ENCODE data around the gene DNAJA3.
"Not testable (repeated sequence)": the region's sequence is repeated elsewhere in the genome, so short reads cannot be mapped to it uniquely, and the experiment has no call there.

DNAJA3 gene

GRCh38 chr16:4386951-4387565 lies 38.6 kb upstream of the DNAJA3 start:
- no peak for DNase-seq (ENCODE audit: extremely low spot score, insufficient read length, low read depth)
- no peak for FAIRE-seq

GRCh38 chr16:4387781-4388180 lies 37.9 kb upstream of the DNAJA3 start:
- no peak for DNase-seq (ENCODE audit: extremely low spot score, insufficient read length, low read depth)

GRCh38 chr16:4388271-4389021 lies 37.2 kb upstream of the DNAJA3 start:
- FAIRE-seq: no peak
- DNase-seq (ENCODE audit: extremely low spot score, insufficient read length, low read depth): no peak

More at GRCh38 chr16:4387781-4388180, 37.9 kb upstream of the DNAJA3 start:
- FAIRE-seq: no peak

GRCh38 chr16:4389051-4389955 lies 36.4 kb upstream of the DNAJA3 start:
- FAIRE-seq: no peak
- DNase-seq (ENCODE audit: extremely low spot score, insufficient read length, low read depth): no peak

GRCh38 chr16:4390266-4391260 lies 35.1 kb upstream of the DNAJA3 start:
- FAIRE-seq (no peak), DNase-seq (ENCODE audit: extremely low spot score, insufficient read length, low read depth) (no peak)

- FAIRE-seq (no peak), DNase-seq (ENCODE audit: extremely low spot score, insufficient read length, low read depth) (no peak)
These were observed 33.9 kb upstream of the DNAJA3 start for GRCh38 chr16:4391631-4392381.

- no peak for FAIRE-seq
These were observed 33.1 kb upstream of the DNAJA3 start for GRCh38 chr16:4392382-4393239.

GRCh38 chr16:4393240-4393600 lies 32.4 kb upstream of the DNAJA3 start:
- FAIRE-seq (no peak), DNase-seq (ENCODE audit: extremely low spot score, insufficient read length, low read depth) (no peak)

More at GRCh38 chr16:4392382-4393239, 33.1 kb upstream of the DNAJA3 start:
- no peak for DNase-seq (ENCODE audit: extremely low spot score, insufficient read length, low read depth)

GRCh38 chr16:4393850-4394249 lies 31.8 kb upstream of the DNAJA3 start:
- FAIRE-seq; DNase-seq (ENCODE audit: extremely low spot score, insufficient read length, low read depth): not testable (repeated sequence)

GRCh38 chr16:4395055-4395726 lies 30.5 kb upstream of the DNAJA3 start:
- no peak for DNase-seq (ENCODE audit: extremely low spot score, insufficient read length, low read depth)
- FAIRE-seq: no peak

- FAIRE-seq (no peak), DNase-seq (ENCODE audit: extremely low spot score, insufficient read length, low read depth) (no peak)
These were observed 26.5 kb upstream of the DNAJA3 start for GRCh38 chr16:4399001-4399730.

- DNase-seq (ENCODE audit: extremely low spot score, insufficient read length, low read depth) (no peak), FAIRE-seq (no peak)
These were observed 24.6 kb upstream of the DNAJA3 start for GRCh38 chr16:4401094-4401501.

GRCh38 chr16:4401510-4401909 lies 24.2 kb upstream of the DNAJA3 start:
- DNase-seq (ENCODE audit: extremely low spot score, insufficient read length, low read depth) (no peak), FAIRE-seq (no peak)

GRCh38 chr16:4402439-4403132 lies 23.1 kb upstream of the DNAJA3 start:
- peak; percentile 66 for FAIRE-seq
- DNase-seq (ENCODE audit: extremely low spot score, insufficient read length, low read depth): peak; percentile 74

GRCh38 chr16:4403133-4403949 lies 22.3 kb upstream of the DNAJA3 start:
- no peak for FAIRE-seq
- no peak for DNase-seq (ENCODE audit: extremely low spot score, insufficient read length, low read depth)

All from GM18507 (cell line).